SKM-1 treated with dmso at 0.1 percent for 144 hours (cell line): ENCODE data around the gene SUPV3L1.
"Not testable (repeated sequence)": the region's sequence is repeated elsewhere in the genome, so short reads cannot be mapped to it uniquely, and the experiment has no call there.

Experiments used
- DNase-seq: peaks from one replicate; lab custom pipeline; 2025; ENCODE audit not compliant: unreplicated experiment; lab: John Stamatoyannopoulos, UW

The SUPV3L1 gene

DNA sequence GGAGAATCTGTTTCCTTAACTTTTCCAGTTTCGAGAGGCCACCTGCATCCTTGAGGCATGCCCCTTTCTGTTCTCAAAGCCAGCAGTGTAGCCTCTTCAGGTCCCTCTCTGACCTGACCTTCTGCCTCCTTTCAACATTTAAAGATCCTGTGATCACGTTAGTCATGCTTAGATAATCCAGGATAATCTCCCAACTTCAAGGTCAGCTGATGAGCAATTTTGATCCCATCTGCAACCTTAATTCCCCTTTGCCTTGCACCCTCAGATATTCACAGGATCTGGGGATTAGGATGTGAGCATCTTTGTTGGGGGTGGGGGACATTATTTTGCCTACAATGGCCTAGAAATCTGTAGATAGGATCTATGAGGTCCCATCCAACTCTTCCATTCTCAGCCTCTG lies 48.1 kb downstream of the SUPV3L1 start:
- no peak for DNase-seq

DNA sequence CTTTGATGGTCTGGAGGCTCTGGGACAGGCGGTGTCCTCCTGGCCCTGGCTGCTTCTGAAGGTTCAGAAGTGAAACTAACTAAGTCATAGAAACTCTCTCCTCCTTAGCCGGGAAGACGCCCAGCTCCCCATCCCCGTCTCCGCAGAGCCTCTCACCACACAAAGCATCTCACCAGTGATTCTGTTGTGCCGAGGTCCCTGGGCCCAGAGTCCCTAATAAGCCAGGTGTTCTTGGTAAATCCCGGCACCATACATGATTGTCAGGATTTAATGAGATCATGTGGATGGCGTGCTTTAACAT lies 49.5 kb downstream of the SUPV3L1 start:
- DNase-seq, result no peak

DNA sequence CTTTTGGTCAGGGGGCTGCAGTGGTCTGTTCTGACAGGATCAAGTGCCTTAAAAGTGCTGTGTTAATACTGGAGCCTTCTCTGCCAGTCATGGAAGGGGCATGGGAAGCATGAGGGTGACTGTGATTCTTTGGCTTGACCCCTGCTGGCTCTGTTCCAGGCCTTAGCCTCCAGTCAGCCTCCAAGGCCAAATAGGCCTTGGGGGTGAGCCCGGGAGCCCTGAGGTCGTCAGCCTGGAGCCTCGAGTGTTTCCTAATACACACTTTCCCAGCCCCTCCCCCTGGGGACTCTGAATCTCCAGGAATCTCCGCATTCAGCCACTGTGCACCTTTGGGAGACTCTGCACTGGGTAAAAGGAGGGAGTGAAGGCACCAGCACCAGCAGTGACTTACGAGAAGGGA lies 50.1 kb downstream of the SUPV3L1 start:
- no peak for DNase-seq

GRCh38 chr10:69232252-69232651 lies 52.2 kb downstream of the SUPV3L1 start:
- DNase-seq, result no peak

DNA sequence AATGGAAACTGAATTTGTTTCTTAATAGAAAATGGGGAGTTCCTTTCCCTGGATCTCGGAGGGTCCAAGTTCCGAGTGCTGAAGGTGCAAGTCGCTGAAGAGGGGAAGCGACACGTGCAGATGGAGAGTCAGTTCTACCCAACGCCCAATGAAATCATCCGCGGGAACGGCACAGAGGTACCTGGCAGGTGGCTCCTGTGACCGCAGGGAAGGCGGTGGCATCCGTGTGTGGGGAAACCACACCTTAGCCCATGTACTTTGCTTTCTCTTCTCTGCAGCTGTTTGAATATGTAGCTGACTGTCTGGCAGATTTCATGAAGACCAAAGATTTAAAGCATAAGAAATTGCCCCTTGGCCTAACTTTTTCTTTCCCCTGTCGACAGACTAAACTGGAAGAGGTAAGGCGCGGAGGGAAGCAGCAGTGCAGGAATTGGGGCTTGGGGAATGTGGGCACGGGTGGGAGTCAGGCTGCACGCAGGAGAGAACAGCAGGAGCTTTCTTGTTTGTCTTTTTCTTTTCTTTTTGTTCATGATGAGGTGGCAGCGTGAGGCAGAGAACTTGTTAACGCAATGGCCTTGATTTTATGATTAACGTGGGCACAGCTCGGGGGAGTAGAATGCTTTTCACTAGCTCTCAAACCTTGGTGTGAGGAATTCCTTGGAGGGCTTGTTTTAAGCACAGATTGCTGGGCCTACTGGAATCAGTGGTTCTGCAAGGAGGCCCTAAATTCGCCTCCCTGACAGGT lies 52.9 kb downstream of the SUPV3L1 start:
- no peak for DNase-seq

GRCh38 chr10:69234447-69234846 lies 54.4 kb downstream of the SUPV3L1 start:
- DNase-seq, result no peak

- DNase-seq, result peak; percentile 77
Observed at GRCh38 chr10:69237528-69238159, 57.6 kb downstream of the SUPV3L1 start.

DNA sequence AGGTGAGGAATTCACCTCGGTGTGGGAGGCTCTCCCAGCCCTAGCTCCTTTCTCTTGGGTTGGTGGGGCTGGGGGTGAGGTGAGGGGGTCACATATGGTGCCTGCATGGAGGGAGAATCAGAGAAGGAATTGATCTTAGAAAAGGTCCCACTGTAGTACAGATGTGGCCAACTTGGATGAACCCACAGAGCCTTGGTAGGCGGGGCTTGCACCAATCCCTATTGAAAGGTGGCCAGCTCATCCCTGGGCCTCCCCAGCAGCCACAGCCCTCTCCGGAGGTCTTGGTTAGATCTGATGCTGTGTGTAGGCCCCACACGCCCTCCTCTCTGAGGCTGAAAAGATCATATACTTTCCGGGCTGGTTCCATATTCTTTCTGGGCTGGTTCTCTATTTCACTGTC lies 59.1 kb downstream of the SUPV3L1 start:
- no peak for DNase-seq

- no peak for DNase-seq
Observed at GRCh38 chr10:69239816-69240434, 59.9 kb downstream of the SUPV3L1 start.

DNA sequence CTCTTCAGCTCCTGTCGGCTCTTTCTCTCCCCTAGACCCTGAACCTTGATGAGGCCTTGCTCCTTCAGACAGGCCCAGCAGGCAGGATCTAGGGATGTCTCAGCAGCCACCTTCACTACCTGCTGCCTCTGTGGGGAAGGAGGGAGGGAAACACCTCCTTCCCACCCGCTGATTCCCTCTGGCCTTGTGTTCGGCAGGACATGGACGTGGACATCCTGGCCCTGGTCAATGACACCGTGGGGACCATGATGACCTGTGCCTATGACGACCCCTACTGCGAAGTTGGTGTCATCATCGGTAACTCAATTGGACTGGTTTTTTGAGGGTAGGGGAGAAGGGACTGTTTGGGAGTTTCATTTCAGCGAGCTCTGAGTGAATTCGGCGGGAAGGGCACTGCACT lies 60.4 kb downstream of the SUPV3L1 start:
- DNase-seq, result no peak

- DNase-seq, result no peak
Observed at GRCh38 chr10:69241575-69241974, 61.5 kb downstream of the SUPV3L1 start.

DNA sequence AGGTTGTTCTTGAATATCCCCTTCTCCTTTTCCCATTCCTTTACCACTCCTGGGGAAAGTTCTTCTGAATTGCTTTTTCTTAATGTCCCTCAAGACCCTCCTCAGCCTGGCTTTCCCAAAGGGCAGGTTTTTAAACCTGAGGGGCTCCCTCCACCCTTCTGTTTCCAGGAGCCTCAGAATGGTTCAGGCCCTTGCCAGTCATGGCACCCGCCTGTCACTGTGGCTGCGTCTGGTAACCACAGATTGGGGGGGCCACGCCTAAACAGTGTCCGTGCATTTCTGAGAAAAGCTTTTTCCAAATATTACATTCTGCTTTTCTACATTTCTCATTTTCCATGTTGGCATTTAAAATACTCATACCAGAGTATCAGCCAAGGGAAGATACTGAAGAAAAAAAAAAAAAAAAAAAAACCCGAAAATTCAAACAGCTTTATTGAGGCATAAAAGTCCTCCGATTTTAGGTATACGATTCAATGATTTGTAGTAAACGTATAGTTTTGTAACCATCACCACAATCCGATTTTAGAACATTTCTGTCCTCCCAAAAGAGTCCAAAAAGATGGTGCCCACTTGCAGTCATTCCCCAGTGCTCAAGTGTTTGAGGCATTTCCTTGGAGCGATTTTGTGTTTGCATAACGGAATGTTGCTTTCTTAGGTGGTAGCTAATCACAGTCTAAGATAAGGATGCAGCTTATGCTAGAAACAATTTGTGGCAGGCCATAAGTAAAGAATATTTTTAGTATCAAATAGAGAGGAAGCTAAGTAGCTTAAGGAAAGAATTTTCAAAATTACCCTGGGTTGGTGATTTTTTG lies 62.2 kb downstream of the SUPV3L1 start:
- DNase-seq, result no peak

GRCh38 chr10:69242852-69243212 lies 62.8 kb downstream of the SUPV3L1 start:
- no peak for DNase-seq

GRCh38 chr10:69243817-69244216 lies 63.8 kb downstream of the SUPV3L1 start:
- DNase-seq, result no peak

DNA sequence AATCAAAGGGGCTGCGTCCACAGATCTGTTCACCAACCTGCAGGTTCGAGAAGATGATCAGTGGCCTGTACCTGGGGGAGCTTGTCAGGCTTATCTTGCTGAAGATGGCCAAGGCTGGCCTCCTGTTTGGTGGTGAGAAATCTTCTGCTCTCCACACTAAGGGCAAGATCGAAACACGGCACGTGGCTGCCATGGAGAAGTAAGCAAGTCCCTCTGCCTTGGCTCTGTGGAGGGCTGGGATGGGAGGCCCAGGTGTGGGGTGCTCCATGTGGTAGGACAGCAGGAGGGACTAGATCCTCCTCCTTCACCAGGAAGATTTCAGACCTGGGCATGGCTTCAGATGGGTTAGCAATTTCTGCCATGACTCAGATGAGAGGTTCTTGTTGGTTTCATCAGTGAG lies 66.0 kb downstream of the SUPV3L1 start:
- no peak for DNase-seq

GRCh38 chr10:69246581-69247312 lies 66.7 kb downstream of the SUPV3L1 start:
- no peak for DNase-seq

DNA sequence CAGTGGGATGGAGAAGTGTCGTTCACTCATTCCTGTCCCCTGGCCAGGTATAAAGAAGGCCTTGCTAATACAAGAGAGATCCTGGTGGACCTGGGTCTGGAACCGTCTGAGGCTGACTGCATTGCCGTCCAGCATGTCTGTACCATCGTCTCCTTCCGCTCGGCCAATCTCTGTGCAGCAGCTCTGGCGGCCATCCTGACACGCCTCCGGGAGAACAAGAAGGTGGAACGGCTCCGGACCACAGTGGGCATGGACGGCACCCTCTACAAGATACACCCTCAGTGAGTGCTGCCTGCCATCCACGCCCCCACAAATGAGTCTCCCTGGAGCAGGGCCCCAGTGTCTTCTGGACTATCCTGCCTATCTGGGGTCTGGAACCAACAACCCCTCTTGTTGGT lies 67.3 kb downstream of the SUPV3L1 start:
- no peak for DNase-seq

GRCh38 chr10:69248117-69248730 lies 68.2 kb downstream of the SUPV3L1 start:
- DNase-seq, result no peak

DNA sequence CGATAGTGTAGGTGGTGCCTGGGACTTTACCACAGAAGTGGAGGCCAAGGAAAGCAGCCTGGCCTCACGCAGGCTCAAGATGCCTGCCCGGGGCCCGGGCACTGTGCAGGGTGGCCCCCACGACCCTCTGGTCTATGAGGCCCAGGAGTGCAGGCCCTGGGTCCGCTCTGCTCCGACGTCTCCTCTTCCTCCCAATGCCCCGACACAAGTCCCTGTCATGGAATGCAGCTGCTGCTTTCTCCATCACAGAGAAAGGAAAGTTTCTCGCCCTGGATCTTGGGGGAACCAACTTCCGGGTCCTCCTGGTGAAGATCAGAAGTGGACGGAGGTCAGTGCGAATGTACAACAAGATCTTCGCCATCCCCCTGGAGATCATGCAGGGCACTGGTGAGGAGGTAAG lies 70.0 kb downstream of the SUPV3L1 start:
- DNase-seq, result no peak

DNA sequence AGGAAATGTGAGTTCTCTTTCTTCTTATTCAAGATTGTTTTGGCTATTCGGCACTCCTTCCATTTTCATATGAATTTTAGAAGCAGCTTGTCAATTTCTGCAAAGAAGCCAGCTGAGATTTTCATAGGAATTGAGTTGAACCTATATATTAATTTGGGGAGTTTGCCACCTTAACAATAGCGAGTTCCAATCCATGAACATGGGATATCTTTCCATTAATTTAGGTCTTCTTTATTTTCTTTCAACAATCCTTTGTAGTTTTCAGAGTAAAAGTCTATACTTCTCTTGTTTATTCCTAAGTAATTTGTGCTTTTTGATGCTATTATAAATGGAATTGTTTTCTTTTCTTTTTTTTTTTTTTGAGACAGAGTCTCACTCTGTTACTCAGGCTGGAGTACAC lies 71.4 kb downstream of the SUPV3L1 start:
- DNase-seq, result not testable (repeated sequence)

GRCh38 chr10:69253171-69253570 lies 73.1 kb downstream of the SUPV3L1 start:
- no peak for DNase-seq
